Measurements from ENCODE around the gene WSCD1. TPM values are rescaled to one million over a fixed set of nuclear protein-coding genes. Genes with fewer than 3 reads are reported as not detected.

Gene WSCD1
- total RNA-seq, 1 donor from 2014 or later: 15.3 TPM

DNA sequence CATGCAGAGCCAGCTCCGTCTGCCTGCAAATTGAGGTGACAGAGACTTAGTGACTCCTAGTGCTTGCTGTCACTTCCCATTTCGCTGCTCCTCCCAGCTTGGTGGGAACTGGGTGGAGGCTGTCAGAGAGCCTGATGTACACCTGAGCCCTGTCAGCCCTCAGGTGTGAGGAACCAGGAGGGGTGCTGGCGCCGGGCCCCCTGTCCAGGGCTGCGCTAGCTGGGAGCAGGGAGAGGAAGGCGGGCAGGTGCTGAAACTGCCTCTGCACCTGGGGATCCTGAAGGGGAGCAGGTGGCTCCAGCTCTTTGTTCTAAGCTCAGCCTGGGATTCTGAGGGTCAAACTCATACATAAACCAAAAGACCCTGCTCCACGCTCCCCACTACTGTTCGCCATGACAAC lies 10.8 kb upstream of the WSCD1 start:
- DNase-seq (ENCODE audit: low read depth): no peak

DNA sequence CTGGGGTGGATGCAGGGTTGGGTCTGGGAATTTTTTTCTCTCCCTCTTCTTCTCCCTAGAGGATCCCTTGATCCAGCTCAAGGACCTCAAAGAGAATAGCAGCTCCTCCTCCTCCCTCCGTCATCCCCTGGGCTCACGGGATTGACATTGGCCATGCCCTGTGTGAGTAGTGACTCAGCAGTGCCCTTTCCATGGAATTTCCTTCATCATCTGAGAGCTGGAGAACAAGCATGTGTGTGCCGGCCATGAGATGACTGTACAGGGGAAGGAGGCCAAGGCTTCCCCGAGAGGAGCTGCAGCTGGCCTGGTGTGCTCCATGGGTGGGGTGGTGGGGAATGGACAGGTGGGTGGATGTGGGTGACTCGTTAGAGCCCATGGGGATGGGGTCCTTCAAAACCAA lies 8.9 kb upstream of the WSCD1 start:
- DNase-seq (ENCODE audit: low read depth): peak; percentile 87

DNA sequence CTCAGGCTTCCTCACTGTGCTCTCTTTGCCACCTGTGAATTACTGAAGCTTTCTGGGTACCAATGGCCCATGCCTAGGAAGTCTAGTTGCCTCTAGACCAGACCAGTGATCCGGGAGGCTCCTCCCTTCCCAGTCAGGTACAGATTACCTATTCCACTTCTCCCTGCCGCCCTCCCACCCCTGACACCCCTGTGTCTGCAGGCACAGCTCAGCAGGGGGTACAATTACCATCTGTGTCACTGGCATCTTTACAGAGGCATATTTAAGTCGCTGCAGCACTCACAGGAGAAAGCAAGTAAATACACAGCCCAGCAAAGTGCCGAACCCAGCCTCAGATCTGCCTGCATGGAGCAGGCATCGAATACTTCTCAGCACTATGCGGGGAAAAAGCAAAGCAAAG lies 5.3 kb upstream of the WSCD1 start:
- DNase-seq (ENCODE audit: low read depth): no peak

GRCh38 chr17:6065351-6065750 lies 4.8 kb upstream of the WSCD1 start:
- DNase-seq (ENCODE audit: low read depth): no peak

GRCh38 chr17:6066183-6066948 lies 3.8 kb upstream of the WSCD1 start:
- peak; percentile 50 for DNase-seq (ENCODE audit: low read depth)

- no peak for DNase-seq (ENCODE audit: low read depth)
These were observed 3.1 kb upstream of the WSCD1 start for GRCh38 chr17:6067060-6067459.

DNA sequence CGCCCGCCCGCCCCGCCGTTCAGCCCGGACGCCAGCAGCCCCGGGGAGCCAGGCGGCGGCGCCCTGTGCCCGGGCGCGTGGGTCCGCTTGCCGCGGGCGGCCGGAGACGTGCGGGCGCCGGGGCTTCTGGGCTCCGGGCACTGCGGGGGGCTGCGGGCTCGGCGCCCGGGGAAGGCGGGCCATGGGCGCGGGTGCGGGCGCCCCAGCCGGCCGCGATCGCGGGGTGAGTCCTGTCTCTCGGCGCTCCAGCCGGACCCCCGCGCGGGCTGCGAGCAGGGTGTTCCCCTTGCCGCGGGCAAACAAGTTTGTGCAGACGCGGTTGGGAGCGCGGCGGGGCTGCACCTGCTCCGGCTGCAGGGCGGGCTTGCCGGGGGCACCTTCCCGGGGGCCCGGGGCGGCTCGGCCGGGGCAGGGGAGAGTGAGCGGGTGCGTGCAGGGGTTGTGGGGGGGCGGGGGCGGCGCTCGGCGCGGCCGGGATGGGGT lies 292 bp downstream of the WSCD1 start:
- no peak for DNase-seq (ENCODE audit: low read depth)

GRCh38 chr17:6070913-6071511 lies 833 bp downstream of the WSCD1 start:
- DNase-seq (ENCODE audit: low read depth): peak; percentile 21

GRCh38 chr17:6071528-6072065 lies 1.4 kb downstream of the WSCD1 start:
- no peak for DNase-seq (ENCODE audit: low read depth)

DNA sequence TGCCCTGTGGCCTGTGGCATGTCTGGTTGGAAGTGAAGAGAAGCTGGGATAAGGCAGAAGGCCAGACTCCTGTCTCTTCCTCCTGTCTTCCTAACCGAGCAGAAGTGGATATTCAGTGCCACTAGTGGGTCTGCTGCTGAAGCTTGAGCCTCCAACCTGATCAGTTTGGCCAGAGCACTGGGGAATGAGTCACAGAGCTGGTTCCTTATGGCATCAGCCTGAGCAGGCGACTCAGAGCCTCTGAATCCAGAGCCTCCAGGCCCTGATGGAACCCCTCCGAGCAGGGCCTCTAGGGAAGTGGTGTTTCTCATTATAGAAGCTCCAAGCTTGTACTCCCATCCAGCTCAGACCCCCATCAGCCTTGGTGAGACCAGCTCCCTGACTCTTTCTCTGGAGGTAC lies 2.0 kb downstream of the WSCD1 start:
- no peak for DNase-seq (ENCODE audit: low read depth)

DNA sequence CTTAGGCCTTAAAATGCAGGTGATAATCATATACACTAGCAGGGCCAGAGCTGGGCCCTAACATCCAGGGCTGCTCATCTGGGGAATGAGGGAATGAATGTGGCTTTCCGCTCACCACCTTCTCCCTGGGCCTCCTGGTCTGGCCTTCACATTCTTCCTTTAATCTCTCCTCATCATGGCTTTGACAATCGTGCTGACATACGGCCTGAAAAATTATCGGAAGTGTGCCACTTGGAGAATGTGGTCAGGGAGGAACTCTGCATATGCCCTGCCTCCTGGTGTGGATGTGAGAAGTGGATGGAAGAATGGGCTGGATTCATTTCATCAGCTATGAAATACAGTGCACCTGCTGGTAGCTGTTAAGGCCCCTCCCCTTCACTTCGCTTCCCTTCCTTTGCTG lies 2.4 kb downstream of the WSCD1 start:
- DNase-seq (ENCODE audit: low read depth): no peak

GRCh38 chr17:6073620-6074019 lies 3.4 kb downstream of the WSCD1 start:
- DNase-seq (ENCODE audit: low read depth): no peak

- DNase-seq (ENCODE audit: low read depth): no peak
These were observed 4.9 kb downstream of the WSCD1 start for GRCh38 chr17:6075050-6075449.

DNA sequence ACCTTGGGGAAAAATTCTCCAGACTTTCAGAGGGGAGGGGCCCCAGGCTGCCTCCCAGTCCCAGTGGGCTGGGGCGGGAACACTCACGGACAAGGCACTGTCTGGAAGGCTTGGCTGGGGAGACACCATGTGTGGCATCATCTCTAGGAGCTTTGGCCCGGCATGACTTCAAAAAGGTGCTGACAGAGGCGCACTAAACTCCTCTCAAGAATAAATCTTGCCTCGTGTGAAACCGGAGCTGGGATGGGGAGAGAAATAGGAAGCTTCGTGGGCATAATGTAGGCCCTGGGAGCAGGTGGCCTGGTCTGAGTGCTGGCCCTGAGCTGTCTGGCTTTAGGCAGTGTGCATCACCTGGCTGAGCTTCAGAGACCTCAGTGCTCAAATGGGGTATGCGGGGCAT lies 5.7 kb downstream of the WSCD1 start:
- no peak for DNase-seq (ENCODE audit: low read depth)

DNA sequence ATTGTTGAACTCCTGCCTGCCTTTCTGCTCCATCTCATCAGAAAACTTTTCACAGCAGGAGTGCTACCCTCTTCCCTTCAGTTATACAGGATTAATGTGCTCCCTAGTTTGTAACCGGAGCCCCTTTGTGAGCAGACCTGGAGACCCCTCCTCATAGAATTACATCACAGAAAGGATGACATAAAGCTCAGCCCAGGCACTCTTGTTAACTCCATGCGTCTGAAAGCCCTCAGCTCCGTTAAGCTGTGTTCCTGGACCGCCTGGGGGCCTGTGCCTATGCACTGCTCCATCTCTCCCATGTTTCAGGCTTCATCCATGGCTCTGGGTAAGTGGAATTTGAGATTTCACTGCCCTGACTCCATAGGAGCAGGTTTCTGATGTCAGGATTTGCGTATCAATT lies 7.6 kb downstream of the WSCD1 start:
- no peak for DNase-seq (ENCODE audit: low read depth)

- no peak for DNase-seq (ENCODE audit: low read depth)
These were observed 8.3 kb downstream of the WSCD1 start for GRCh38 chr17:6078458-6078871.

GRCh38 chr17:6079155-6079888 lies 9.1 kb downstream of the WSCD1 start:
- DNase-seq (ENCODE audit: low read depth): no peak

GRCh38 chr17:6079960-6080359 lies 9.8 kb downstream of the WSCD1 start:
- no peak for DNase-seq (ENCODE audit: low read depth)

DNA sequence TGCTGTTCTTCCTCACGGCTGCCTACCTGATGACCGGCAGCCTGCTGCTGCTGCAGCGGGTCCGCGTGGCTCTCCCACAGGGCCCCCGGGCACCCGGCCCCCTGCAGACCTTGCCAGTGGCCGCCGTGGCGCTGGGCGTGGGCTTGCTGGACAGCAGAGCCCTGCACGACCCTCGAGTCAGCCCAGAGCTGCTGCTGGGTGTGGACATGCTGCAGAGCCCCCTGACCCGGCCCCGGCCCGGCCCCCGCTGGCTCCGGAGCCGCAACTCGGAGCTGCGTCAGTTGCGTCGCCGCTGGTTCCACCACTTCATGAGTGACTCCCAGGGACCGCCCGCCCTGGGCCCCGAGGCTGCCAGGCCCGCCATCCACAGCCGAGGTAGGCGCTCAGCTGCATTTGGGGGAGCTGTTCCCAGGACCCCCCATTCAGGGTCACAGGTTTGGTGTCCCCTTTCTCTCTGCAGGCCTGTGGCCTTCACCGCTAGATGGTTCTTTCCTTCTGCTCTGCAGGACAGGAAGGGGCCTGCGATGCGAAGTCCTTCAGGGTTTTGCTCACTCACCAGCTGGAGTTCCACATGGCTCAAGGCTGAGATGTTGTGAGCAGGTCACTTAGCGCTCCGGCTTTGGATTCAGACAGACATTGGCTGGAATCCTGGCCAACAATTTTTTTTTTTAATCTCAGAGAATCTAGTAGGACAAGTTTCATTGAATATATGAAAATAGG lies 10.7 kb downstream of the WSCD1 start:
- no peak for DNase-seq (ENCODE audit: low read depth)

DNA sequence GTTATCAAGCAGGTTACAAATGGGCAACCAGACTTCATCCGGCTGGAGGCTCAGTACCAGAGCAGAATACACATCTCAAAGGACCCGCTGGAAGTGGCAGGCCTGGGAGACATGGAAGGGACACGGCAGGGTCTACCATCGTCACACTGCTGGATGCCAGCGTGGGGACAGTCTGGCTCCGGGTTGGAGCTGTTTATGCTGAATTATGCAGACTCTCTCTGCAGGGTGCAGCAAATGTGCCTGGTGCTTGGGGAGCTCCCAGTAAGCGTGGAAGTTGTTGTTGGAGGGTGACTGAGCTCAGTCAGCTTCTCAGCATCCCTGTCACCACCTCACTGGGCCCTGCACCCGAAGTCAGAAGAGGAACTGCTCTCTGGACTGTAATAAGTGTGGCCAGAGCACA lies 12.2 kb downstream of the WSCD1 start:
- no peak for DNase-seq (ENCODE audit: low read depth)

- no peak for DNase-seq (ENCODE audit: low read depth)
These were observed 14.4 kb downstream of the WSCD1 start for GRCh38 chr17:6084311-6085161.
